SH-SY5Y (cell line): ENCODE data around the gene DPM1.

Experiments used
- GATA2 ChIP-seq: IDR thresholded peaks from 2 replicates; pipeline ENCODE4 v1.6.1; 2011; ENCODE audit warnings: mild to moderate bottlenecking, low read depth, low read length
- GATA3 ChIP-seq: IDR thresholded peaks from 2 replicates; pipeline ENCODE4 v1.6.1; 2011; ENCODE audit warnings: low read depth, mild to moderate bottlenecking, low read length, moderate library complexity

GRCh38 chr20:50893620-50894019 is 64.7 kb downstream of the DPM1 start:
- TF ChIP-seq GATA3 (no peak), GATA2 (no peak)
